Neural progenitor cell (in vitro differentiated cells): ENCODE data around the gene NELFCD. TPM values are rescaled to one million over a fixed set of nuclear protein-coding genes. Genes with fewer than 3 reads are reported as not detected.

Experiments used
- DNase-seq: peaks from one replicate; pipeline ENCODE4 v3.0.0-alpha.2; 2016; ENCODE audit warnings: low spot score
- H2AFZ ChIP-seq: fragments of 200-600 bp; sonication (generic); replicated peaks from 2 replicates; pipeline ENCODE4 v1.6.1; 2016; ENCODE audit warnings: antibody characterized with exemption
- H3F3A ChIP-seq: fragments of 200-600 bp; sonication (generic); 2 replicates; pipeline ENCODE4 v1.6.1; 2016; ENCODE audit warnings: antibody characterized with exemption, low read depth
- H3K27ac ChIP-seq: fragments of 200-600 bp; sonication (generic); 2 replicates; pipeline ENCODE4 v1.5.1; 2016; ENCODE audit warnings: mild to moderate bottlenecking
- H3K27me3 ChIP-seq: fragments of 200-600 bp; sonication (generic); 2 replicates; pipeline ENCODE4 v1.6.1; 2016; ENCODE audit warnings: mild to moderate bottlenecking, moderate library complexity
- H3K36me3 ChIP-seq: fragments of 200-600 bp; sonication (generic); 2 replicates; pipeline ENCODE4 v1.5.1; 2016
- H3K4me1 ChIP-seq: fragments of 200-600 bp; sonication (generic); 2 replicates; pipeline ENCODE4 v1.6.1; 2016; ENCODE audit warnings: mixed run types
- H3K4me2 ChIP-seq: fragments of 200-600 bp; sonication (generic); 2 replicates; pipeline ENCODE4 v1.6.1; 2016
- H3K4me3 ChIP-seq: fragments of 200-600 bp; sonication (generic); 2 replicates; pipeline ENCODE4 v1.5.1; 2016
- H3K79me2 ChIP-seq: fragments of 200-600 bp; sonication (generic); 2 replicates; pipeline ENCODE4 v1.6.1; 2016; ENCODE audit warnings: low read depth
- H3K9ac ChIP-seq: fragments of 200-600 bp; sonication (generic); 2 replicates; pipeline ENCODE4 v1.6.1; 2016
- H3K9me3 ChIP-seq: fragments of 200-600 bp; sonication (generic); 2 replicates; pipeline ENCODE4 v1.5.1; 2016; ENCODE audit warnings: low read depth
- H4K20me1 ChIP-seq: fragments of 200-600 bp; sonication (generic); 2 replicates; pipeline ENCODE4 v1.6.1; 2016; ENCODE audit warnings: low read depth
- H3K27ac Mint-ChIP-seq: 3 replicates; pipeline ENCODE4 v1.8.0; 2021; ENCODE audit warnings: mixed read lengths
- H3K27me3 Mint-ChIP-seq: 2 replicates; pipeline ENCODE4 v1.8.0; 2022; ENCODE audit warnings: low read depth, mild to moderate bottlenecking, inconsistent platforms, moderate library complexity, mixed read lengths; ENCODE audit not compliant: insufficient read depth
- H3K36me3 Mint-ChIP-seq: 3 replicates; pipeline ENCODE4 v1.8.0; 2021; ENCODE audit warnings: mixed read lengths
- H3K4me1 Mint-ChIP-seq: 3 replicates; pipeline ENCODE4 v1.8.0; 2021; ENCODE audit warnings: mixed read lengths
- H3K4me3 Mint-ChIP-seq: 3 replicates; pipeline ENCODE4 v1.8.0; 2021; ENCODE audit warnings: mild to moderate bottlenecking, moderate library complexity, mixed read lengths
- H3K9me3 Mint-ChIP-seq: 3 replicates; pipeline ENCODE4 v1.8.0; 2020; ENCODE audit warnings: mixed read lengths
- CTCF ChIP-seq: fragments of 200-600 bp; sonication (generic); IDR thresholded peaks from 2 replicates; pipeline ENCODE4 v1.5.1; 2017; ENCODE audit warnings: antibody characterized with exemption, mild to moderate bottlenecking
- EZH2 ChIP-seq: fragments of 200-600 bp; sonication (generic); IDR thresholded peaks from 2 replicates; pipeline ENCODE4 v1.6.1; 2017; ENCODE audit warnings: antibody characterized with exemption, mild to moderate bottlenecking, moderate library complexity
- EZH2phosphoT487 ChIP-seq: fragments of 200-600 bp; sonication (generic); IDR thresholded peaks from 2 replicates; pipeline ENCODE4 v1.6.1; 2017; ENCODE audit warnings: antibody characterized with exemption
- total RNA-seq: library from RNA; depleted of rRNA; stranded (reverse); fragments of >200 nt; gene quantifications from 2 replicates; pipeline ENCODE4 v1.2.3, GENCODE V29; 2015; ENCODE audit warnings: low replicate concordance

Gene NELFCD
- total RNA-seq, 1 donor from 2014 or later: 58.9 TPM

- peaks cover 13% of the 10 kb centered on the region for H3K27me3 Mint-ChIP-seq
- no peak for DNase-seq
- peaks cover 12% of the 10 kb centered on the region for H3F3A ChIP-seq
These were observed 7.2 kb upstream of the NELFCD start for GRCh38 chr20:58973866-58974265.

GRCh38 chr20:58975353-58975752, 5.7 kb upstream of the NELFCD start:
- peaks cover 22% of the 10 kb centered on the region for H3K27me3 ChIP-seq
- H3K4me3 Mint-ChIP-seq: no peak overlapping the region
- H3K27ac ChIP-seq: no peak overlapping the region
- peaks cover 11% of the 10 kb centered on the region for H3K27me3 Mint-ChIP-seq
- no peak overlapping the region for H2AFZ ChIP-seq
- H3K9me3 Mint-ChIP-seq: peaks cover 16% of the 10 kb centered on the region
- no peak for DNase-seq
- H3K4me1 Mint-ChIP-seq: peaks cover 7% of the 10 kb centered on the region
- no peak overlapping the region for H3K27ac Mint-ChIP-seq
- H3K4me2 ChIP-seq: no peak overlapping the region
- peaks cover 20% of the 10 kb centered on the region for H3F3A ChIP-seq
- H3K9ac ChIP-seq: no peak overlapping the region
- peaks cover 2% of the 10 kb centered on the region for H3K36me3 Mint-ChIP-seq
- TF ChIP-seq EZH2phosphoT487 (no peak), CTCF (no peak), EZH2 (no peak)
- H3K9me3 ChIP-seq: no peaks in the 10 kb centered on the region
- no peaks in the 10 kb centered on the region for H4K20me1 ChIP-seq
- H3K36me3 ChIP-seq: no peaks in the 10 kb centered on the region
- H3K4me1 ChIP-seq: no peaks in the 10 kb centered on the region
- H3K4me3 ChIP-seq: no peak overlapping the region
- H3K79me2 ChIP-seq: no peaks in the 10 kb centered on the region

More at GRCh38 chr20:58973866-58974265, 7.2 kb upstream of the NELFCD start:
- Mint-ChIP-seq H3K9me3 (peaks cover 20% of the 10 kb centered on the region), H3K4me1 (peaks cover 6% of the 10 kb centered on the region), H3K27ac (no peak overlapping the region), H3K4me3 (no peak overlapping the region), H3K36me3 (no peaks in the 10 kb centered on the region)
- H3K4me3 ChIP-seq: no peak overlapping the region
- no peak overlapping the region for H3K27ac ChIP-seq
- H3K27me3 ChIP-seq: peaks cover 9% of the 10 kb centered on the region
- no peak for TF ChIP-seq CTCF
- TF ChIP-seq EZH2: no peak
- TF ChIP-seq EZH2phosphoT487: no peak
- no peaks in the 10 kb centered on the region for H3K36me3 ChIP-seq
- peaks cover 4% of the 10 kb centered on the region for H3K9me3 ChIP-seq
- H3K4me1 ChIP-seq: no peaks in the 10 kb centered on the region
- no peak overlapping the region for H3K4me2 ChIP-seq
- H2AFZ ChIP-seq: no peak overlapping the region
- H4K20me1 ChIP-seq: no peaks in the 10 kb centered on the region
- H3K9ac ChIP-seq: no peak overlapping the region
- H3K79me2 ChIP-seq: no peaks in the 10 kb centered on the region

- no peaks in the 10 kb centered on the region for H4K20me1 ChIP-seq
- no peak for TF ChIP-seq EZH2
- TF ChIP-seq EZH2phosphoT487: no peak
- no peak for TF ChIP-seq CTCF
- peaks cover 2% of the 10 kb centered on the region for H3K36me3 Mint-ChIP-seq
- H3K4me3 Mint-ChIP-seq: no peak overlapping the region
- DNase-seq: no peak
- H3K4me3 ChIP-seq: no peak overlapping the region
- peaks cover 11% of the 10 kb centered on the region for H3K27me3 Mint-ChIP-seq
- no peaks in the 10 kb centered on the region for H3K9me3 ChIP-seq
- no peak overlapping the region for H3K9ac ChIP-seq
- no peak overlapping the region for H3K27ac ChIP-seq
- H3K4me1 ChIP-seq: no peaks in the 10 kb centered on the region
- H3F3A ChIP-seq: peaks cover 23% of the 10 kb centered on the region
- H3K36me3 ChIP-seq: no peaks in the 10 kb centered on the region
- no peak overlapping the region for H3K27ac Mint-ChIP-seq
- H3K79me2 ChIP-seq: no peaks in the 10 kb centered on the region
- peaks cover 7% of the 10 kb centered on the region for H3K4me1 Mint-ChIP-seq
- no peak overlapping the region for H2AFZ ChIP-seq
- H3K4me2 ChIP-seq: no peak overlapping the region
- peaks cover 22% of the 10 kb centered on the region for H3K27me3 ChIP-seq
- H3K9me3 Mint-ChIP-seq: peaks cover 14% of the 10 kb centered on the region
These were observed 4.9 kb upstream of the NELFCD start for GRCh38 chr20:58976061-58976730.
